ENCODE data around the gene NDST1. TPM values are rescaled to one million over a fixed set of nuclear protein-coding genes. Genes with fewer than 3 reads are reported as not detected.
A peak's percentile ranks its signal among the peaks of the same experiment; 100 is the strongest.

The NDST1 gene
- total RNA-seq, 6 experiments from 2014 or later, result 126 to 199 (median 147) TPM

- TF ChIP-seq CTCF (IDR thresholded peaks at IDR 0.05), result no peak
- H3K36me3 Mint-ChIP-seq (ENCODE audit: low read depth), result peaks cover 9% of the 10 kb centered on the region
- H3K27ac Mint-ChIP-seq, result no peak overlapping the region
- peaks cover 24% of the 10 kb centered on the region for H3K4me1 Mint-ChIP-seq (ENCODE audit: low read depth)
- H3K27me3 Mint-ChIP-seq (ENCODE audit: insufficient read depth), result peaks cover 4% of the 10 kb centered on the region
- H3K9me3 Mint-ChIP-seq, result peaks cover 5% of the 10 kb centered on the region; the same call in 1 of the 2 replicates
- no peak for DNase-seq
- H3K4me3 Mint-ChIP-seq, result no peak overlapping the region
Measured at GRCh38 chr5:150565868-150566267, 57.9 kb downstream of the NDST1 start.

GRCh38 chr5:150567031-150567717 lies 59.2 kb downstream of the NDST1 start:
- no peak for TF ChIP-seq CTCF (IDR thresholded peaks at IDR 0.05)
- H3K27ac Mint-ChIP-seq, result peak overlapping the region; percentile 9; the same call in 1 of the 2 replicates

GRCh38 chr5:150568663-150569062 lies 60.7 kb downstream of the NDST1 start:
- H3K4me3 Mint-ChIP-seq, result no peak overlapping the region
- DNase-seq, result no peak
- peaks cover 18% of the 10 kb centered on the region for H3K4me1 Mint-ChIP-seq (ENCODE audit: low read depth)
- no peak for TF ChIP-seq CTCF (IDR thresholded peaks at IDR 0.05)
- no peak overlapping the region for H3K27ac Mint-ChIP-seq
- no peaks in the 10 kb centered on the region for H3K36me3 Mint-ChIP-seq (ENCODE audit: low read depth)
- peaks cover 2% of the 10 kb centered on the region for H3K27me3 Mint-ChIP-seq (ENCODE audit: insufficient read depth)
- H3K9me3 Mint-ChIP-seq, result no peaks in the 10 kb centered on the region

More at GRCh38 chr5:150567031-150567717, 59.2 kb downstream of the NDST1 start:
- Mint-ChIP-seq H3K9me3 (peaks cover 5% of the 10 kb centered on the region; the same call in 1 of the 2 replicates), H3K36me3 (ENCODE audit: low read depth) (peaks cover 7% of the 10 kb centered on the region), H3K4me3 (peak overlapping the region; percentile 39), H3K4me1 (ENCODE audit: low read depth) (peaks cover 14% of the 10 kb centered on the region), H3K27me3 (ENCODE audit: insufficient read depth) (peaks cover 4% of the 10 kb centered on the region; the same call in 1 of the 2 replicates)
- DNase-seq, result peak; percentile 51

- no peak for TF ChIP-seq CTCF (IDR thresholded peaks at IDR 0.05)
- Mint-ChIP-seq H3K27ac (no peak overlapping the region), H3K36me3 (ENCODE audit: low read depth) (no peaks in the 10 kb centered on the region)
Measured at GRCh38 chr5:150570333-150570732, 62.4 kb downstream of the NDST1 start.

GRCh38 chr5:150571836-150572235 lies 63.9 kb downstream of the NDST1 start:
- Mint-ChIP-seq H3K4me3 (no peak overlapping the region), H3K36me3 (ENCODE audit: low read depth) (no peaks in the 10 kb centered on the region), H3K27me3 (ENCODE audit: insufficient read depth) (peaks cover 2% of the 10 kb centered on the region), H3K4me1 (ENCODE audit: low read depth) (peaks cover 16% of the 10 kb centered on the region), H3K27ac (no peak overlapping the region), H3K9me3 (no peaks in the 10 kb centered on the region)
- DNase-seq, result no peak
- no peak for TF ChIP-seq CTCF (IDR thresholded peaks at IDR 0.05)

More at GRCh38 chr5:150570333-150570732, 62.4 kb downstream of the NDST1 start:
- no peak for DNase-seq
- Mint-ChIP-seq H3K4me1 (ENCODE audit: low read depth) (peaks cover 18% of the 10 kb centered on the region), H3K27me3 (ENCODE audit: insufficient read depth) (peaks cover 2% of the 10 kb centered on the region), H3K9me3 (no peaks in the 10 kb centered on the region), H3K4me3 (no peak overlapping the region)
